Activated CD4-positive, CD25-positive, alpha-beta regulatory T cell treated with anti-CD3 and anti-CD28 coated beads, Interleukin-2, amount 50 U/mL, for 72 hours (primary cell): ENCODE results near the gene CADM1.

Source experiments
- DNase-seq: peaks from one replicate; pipeline ENCODE4 v3.0.0; 2021

Gene CADM1

DNA sequence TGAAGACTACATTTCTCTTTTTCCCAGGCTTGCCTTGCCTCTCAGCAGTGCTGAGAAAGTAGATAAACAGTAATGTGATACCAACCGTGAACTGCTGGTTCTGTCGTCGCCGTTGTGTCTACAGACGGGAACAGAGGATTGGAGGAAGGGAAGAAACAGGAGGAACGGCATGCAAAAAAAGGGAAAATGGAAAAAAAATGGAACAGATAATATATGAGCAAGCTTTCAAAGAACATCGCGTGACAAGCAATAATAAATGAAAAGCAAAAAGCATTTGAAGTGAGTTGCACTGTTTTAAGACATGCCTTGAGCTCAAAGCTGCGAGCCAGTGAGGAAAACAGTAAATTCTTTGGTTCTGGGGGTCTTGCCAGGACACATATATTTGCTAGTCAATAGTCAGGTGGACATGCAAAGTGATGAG is 305.9 kb downstream of the CADM1 start:
- DNase-seq = no peak

DNA sequence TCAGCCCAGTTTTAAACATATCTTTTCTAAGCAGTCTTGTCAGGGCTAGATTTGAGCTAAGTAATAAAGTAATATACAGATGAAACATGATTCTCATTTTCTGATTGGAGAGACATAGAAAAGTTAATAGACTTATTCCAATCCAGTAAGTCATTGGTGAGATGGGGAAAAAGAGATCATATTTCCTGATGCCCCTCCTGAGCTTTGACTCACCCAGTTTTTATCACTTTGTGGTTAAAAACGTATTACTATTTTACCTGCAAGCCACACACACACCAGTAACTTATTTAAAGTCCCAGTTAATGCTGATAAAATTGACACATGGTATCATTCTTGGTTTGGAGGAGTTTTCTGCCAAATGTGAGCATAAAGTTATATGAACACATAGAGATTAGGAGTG is 306.8 kb downstream of the CADM1 start:
- DNase-seq = no peak

- DNase-seq = no peak
These were observed 307.2 kb downstream of the CADM1 start for GRCh38 chr11:115197031-115197430.

- no peak for DNase-seq
These were observed 309.5 kb downstream of the CADM1 start for GRCh38 chr11:115194802-115195110.

DNA sequence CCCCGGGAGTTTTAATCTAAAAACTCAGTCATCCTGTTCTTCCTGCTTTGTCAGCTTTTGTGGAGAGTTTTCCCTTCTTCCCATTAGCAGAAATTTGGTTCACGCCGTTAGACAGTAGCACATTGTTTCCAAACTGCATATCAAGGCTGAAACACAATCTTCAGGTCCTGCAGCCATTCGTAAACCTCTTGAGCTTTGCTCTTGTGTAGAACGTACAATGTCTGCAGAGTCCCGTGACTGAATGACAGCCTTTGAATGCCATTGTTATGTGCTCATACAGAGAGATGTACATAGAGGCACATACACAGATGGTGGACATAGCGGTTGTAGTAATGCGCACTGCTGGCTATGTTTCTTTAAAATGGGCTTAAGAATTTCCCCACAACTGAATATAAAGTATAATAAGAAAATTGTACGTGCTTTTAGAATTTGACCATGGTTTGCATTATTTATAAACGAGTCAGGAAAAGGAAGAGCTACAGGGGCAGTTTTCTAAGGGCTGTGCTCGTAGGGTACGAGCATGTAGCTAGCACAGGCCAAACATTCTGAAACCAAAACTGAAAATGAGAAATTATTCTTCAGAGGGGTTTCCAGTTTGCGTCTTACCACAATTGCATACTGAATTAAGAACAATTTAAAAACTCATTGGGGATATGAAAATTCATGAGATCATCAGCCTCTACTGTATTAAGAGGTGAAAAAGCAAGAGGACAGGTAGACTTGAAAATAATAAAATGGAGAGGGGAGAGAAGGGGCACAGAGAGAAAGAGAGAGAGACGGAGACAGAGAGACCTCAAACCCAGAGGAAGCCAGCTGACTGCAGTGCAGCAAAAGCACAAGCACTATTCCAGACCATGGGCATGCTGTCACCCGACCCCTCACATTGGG is 310.1 kb downstream of the CADM1 start:
- DNase-seq = no peak

GRCh38 chr11:115191761-115192160 is 312.5 kb downstream of the CADM1 start:
- DNase-seq = no peak

DNA sequence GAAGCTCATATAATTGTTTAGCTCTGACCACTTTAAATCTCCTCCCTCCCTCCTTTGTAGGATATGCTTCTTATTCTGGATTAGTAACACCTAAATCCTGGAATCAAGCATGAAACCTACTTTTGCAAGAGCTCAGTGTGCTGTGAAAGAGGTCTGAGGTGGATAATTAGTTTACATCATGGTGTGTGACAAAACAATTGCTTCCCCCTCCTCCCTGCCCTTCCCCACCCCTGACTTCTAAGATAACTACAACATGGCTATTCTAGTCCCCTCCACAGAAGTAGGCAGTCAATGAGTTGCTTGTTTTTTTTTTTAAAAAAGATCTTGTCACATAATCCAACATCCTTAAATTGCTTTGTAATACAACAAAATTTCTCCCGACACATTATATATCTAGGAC is 314.0 kb downstream of the CADM1 start:
- no peak for DNase-seq

DNA sequence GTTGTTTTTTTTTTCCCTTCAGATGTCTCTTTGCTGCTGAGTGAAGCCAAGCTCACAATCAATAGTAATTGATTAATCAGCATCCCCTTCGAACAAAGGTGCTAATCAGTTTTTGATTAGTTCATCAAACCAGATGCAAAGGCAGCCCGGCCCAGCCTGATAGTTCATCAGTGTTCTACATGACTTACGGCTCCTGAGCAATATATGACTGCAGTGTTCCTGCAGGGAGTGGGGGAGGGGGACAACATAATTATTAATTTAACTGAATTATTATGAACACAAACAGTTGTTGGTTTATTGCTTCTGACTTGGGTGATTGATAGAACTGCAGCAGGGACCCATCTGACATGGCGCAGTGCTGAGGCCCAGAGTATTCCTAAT is 315.3 kb downstream of the CADM1 start:
- no peak for DNase-seq

DNA sequence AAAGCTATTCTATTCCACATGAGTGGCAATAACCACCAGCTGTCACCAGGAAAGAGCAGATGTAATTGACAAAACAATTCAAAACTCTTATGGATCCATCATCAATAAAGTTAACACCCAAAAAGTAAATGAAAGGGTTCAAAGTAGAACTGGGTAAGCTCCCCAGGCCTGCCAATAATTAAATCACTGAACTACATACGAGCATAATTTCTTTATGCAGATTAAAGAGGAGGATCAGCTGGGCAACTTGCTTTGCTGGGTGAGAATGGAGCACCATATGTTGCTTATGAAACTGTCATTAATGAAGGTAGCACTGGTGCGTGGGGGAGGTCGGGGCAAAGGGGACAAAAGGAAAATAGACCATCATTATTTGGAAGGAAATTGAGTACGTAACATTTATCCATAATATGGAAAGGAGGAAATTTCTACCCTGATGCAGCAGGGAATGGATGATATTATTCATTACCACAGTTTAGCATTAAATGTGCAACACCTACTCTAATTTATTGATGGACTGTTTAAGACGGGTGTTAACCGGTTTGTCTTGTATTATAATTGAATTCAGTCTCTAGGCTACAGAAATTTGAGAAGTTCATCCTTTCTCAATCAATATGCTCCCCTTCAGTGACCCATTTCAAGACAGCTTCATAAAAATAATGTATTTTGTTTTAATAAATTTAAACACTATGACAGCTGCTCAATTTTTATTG is 315.9 kb downstream of the CADM1 start:
- no peak for DNase-seq

- no peak for DNase-seq
These were observed 318.3 kb downstream of the CADM1 start for GRCh38 chr11:115185931-115186330.

- DNase-seq = no peak
These were observed 318.7 kb downstream of the CADM1 start for GRCh38 chr11:115185507-115185906.

DNA sequence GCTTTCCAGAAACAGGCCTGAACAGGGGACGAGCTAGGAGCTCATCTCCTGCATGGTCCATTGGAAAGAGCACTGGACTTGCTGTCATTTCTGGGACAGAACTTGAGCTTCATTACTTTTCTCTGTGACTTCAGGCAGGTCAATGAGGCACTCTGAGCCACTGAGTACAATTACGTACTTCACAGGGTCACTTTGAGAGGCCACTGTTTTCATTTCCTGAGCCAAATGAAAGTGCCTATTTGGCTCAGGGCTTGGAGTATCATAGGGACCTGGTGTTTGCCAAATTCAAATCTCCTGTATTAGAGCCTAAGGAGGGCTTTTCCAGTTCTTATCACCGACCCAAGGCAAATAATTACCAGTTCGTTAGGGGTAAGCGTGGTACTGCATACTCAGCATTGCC is 319.3 kb downstream of the CADM1 start:
- no peak for DNase-seq

DNA sequence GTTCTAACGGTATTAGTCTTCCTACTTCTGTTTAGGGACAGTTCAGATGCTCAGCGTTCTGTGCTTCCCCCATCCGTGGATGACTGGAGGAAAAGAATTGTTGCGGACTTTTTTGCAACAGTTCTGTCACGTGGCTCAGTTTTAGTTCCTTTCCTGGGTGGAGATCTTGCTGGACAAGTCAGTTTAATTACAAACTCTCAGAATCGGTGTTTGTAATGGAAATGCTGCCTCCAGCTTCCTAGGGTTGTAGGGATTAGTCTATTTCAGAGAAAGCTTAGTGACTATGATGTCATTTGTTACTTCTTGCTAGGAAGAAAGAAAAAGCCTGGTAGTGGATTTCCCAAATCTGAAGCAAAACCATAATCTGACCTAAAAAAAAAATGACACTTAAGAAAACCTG is 320.4 kb downstream of the CADM1 start:
- no peak for DNase-seq

- DNase-seq = no peak
These were observed 321.1 kb downstream of the CADM1 start for GRCh38 chr11:115183136-115183535.

DNA sequence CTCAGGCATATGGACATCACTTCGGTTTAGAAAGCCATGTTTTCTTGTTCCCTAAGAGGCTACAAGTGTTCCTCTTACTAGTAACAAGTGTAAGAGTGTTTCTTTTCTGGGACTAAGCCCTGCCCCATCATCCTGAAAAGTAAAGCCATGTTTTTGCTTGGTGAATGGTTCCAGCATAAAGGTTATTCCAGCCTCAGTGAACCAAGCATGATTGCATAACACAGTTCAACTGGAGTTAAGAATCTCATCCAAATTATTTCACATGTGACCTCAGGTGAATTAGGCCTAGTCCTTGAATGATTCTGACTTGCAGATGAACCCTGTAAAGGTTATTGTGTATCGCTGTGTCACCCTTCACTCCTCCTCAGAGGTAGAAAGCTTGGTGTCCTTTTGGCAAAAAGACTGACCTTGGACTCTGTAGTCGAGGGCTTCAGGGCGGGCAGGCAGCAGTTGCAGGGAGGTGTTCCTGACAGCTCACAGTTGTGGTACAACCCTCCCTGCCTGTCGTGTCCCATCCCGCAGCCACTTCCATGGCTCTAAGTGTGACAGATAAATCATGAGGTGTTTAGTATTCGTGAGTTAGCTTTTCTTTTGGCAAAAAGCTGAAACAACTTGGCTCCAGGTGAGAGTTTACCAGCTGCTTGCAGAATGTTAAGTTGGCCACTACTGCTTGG is 321.8 kb downstream of the CADM1 start:
- no peak for DNase-seq

- DNase-seq = no peak
These were observed 322.7 kb downstream of the CADM1 start for GRCh38 chr11:115181538-115181937.

GRCh38 chr11:115180272-115180671 is 323.9 kb downstream of the CADM1 start:
- no peak for DNase-seq

- DNase-seq = no peak
These were observed 324.6 kb downstream of the CADM1 start for GRCh38 chr11:115179636-115180035.

DNA sequence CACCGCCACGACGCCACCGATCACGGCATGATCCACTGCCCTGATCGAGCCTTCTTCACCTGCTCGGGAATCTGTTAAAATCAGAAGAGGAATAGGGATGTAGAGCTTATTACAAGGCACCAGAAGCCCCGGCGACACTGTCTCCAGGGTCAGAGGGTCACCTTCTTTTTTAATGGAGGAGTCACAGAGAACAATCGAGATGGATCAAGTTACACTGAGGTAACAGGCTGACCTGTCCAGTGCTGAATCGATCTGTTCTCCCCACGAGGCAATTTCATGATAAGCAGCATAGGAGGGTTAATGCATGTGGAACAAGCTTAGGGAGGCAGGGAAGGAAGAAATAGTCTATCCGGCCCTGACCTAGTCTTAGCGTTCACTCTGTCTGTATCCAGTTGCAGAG is 325.5 kb downstream of the CADM1 start:
- no peak for DNase-seq

DNA sequence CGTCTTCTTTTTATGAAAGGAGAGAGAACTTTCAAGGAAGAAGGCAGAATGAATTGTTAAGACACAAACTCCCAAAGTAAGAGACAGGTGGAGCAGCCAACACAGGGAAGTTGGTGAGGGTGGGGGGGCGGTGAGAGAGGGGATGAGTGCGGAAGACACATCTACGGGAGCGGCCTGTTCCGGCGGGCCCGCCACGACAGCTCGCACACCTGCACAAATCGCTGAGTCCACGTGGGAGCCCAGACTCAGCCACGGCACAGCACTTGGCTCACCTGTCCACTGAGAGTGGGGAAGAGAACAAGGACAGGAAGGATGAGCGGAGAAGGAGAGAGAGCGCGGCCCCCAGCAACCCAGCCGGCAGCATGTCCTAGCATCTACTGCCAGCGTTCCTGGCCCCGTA is 331.1 kb downstream of the CADM1 start:
- no peak for DNase-seq

GRCh38 chr11:115170133-115170815 is 333.9 kb downstream of the CADM1 start:
- no peak for DNase-seq

DNA sequence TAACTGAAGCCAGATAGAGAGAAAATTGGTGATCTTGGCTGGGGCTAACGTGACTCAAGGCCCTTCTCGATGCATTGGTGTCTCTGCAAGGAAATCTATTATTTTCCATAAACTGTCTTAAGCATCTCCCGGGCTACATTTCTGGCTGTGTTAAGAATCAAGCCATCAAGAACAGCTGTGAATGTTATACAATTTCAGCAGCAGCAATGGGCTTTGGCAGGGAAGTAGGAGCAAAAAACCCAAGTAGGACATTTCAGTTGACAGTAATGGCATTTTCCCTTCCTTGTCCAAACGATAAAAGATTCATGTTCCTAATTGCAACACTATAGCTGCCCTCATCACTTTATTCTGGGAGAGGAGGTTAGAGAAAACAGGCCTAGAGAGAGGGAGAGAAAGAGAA is 335.0 kb downstream of the CADM1 start:
- no peak for DNase-seq

GRCh38 chr11:115168686-115169085 is 335.5 kb downstream of the CADM1 start:
- DNase-seq = no peak
